Neuronal stem cell (in vitro differentiated cells): ENCODE data around the gene NUDT6.

ENCODE experiments used
- DNase-seq: peaks from one replicate; pipeline ENCODE4 v3.0.0-alpha.2; 2013; ENCODE audit warnings: low spot score
- H2AFZ ChIP-seq: one replicate; pipeline ENCODE4 v1.6.1; 2013; ENCODE audit warnings: mild to moderate bottlenecking, low read length, inconsistent platforms
- H2AK5ac ChIP-seq: 2 replicates; pipeline ENCODE4 v1.6.1; 2013; ENCODE audit warnings: low read depth, mild to moderate bottlenecking, inconsistent platforms, low read length, moderate library complexity, mixed read lengths
- H2BK120ac ChIP-seq: 2 replicates; pipeline ENCODE4 v1.6.1; 2013; ENCODE audit warnings: low read depth, mild to moderate bottlenecking, inconsistent platforms, low read length, moderate library complexity, mixed read lengths
- H2BK12ac ChIP-seq: one replicate; pipeline ENCODE4 v1.6.1; 2013; ENCODE audit warnings: low read length, inconsistent platforms
- H2BK15ac ChIP-seq: 2 replicates; pipeline ENCODE4 v1.6.1; 2013; ENCODE audit warnings: mild to moderate bottlenecking, low read length, inconsistent platforms, mixed read lengths
- H2BK5ac ChIP-seq: one replicate; pipeline ENCODE4 v1.6.1; 2013; ENCODE audit warnings: inconsistent platforms, mild to moderate bottlenecking, low read length, moderate library complexity
- H3K14ac ChIP-seq: one replicate; pipeline ENCODE4 v1.6.1; 2013; ENCODE audit warnings: low read length, inconsistent platforms
- H3K18ac ChIP-seq: 2 replicates; pipeline ENCODE4 v1.6.1; 2013; ENCODE audit warnings: low read length, inconsistent platforms
- H3K23ac ChIP-seq: 2 replicates; pipeline ENCODE4 v1.6.1; 2013; ENCODE audit warnings: low read depth, mild to moderate bottlenecking, mixed read lengths, low read length, inconsistent platforms; ENCODE audit not compliant: poor library complexity
- H3K27ac ChIP-seq: replicated peaks from 3 replicates; pipeline ENCODE4 v1.5.1; 2013; ENCODE audit warnings: low read length, inconsistent platforms
- H3K27me3 ChIP-seq, 3 experiments: 2 replicates each; pipeline ENCODE4 v1.6.1; 2013; ENCODE audit warnings: low read length in 3 of 3, mild to moderate bottlenecking in 2 of 3, inconsistent platforms in 1 of 3, low read depth in 1 of 3, mixed read lengths in 1 of 3, moderate library complexity in 1 of 3; ENCODE audit not compliant: control insufficient read depth in 3 of 3, insufficient read depth in 3 of 3
- H3K36me3 ChIP-seq, 2 donors: replicated peaks in 1 of 2; 2 replicates each; pipeline ENCODE4 v1.6.1; 2013; ENCODE audit warnings: low read length in 2 of 2; ENCODE audit not compliant: control insufficient read depth in 2 of 2, insufficient read depth in 2 of 2
- H3K4ac ChIP-seq: 2 replicates; pipeline ENCODE4 v1.6.1; 2013; ENCODE audit warnings: inconsistent platforms, mild to moderate bottlenecking, low read length, moderate library complexity
- H3K4me1 ChIP-seq, 2 donors: 1 replicate in 1 of 2; 2 replicates in 1 of 2; pipeline ENCODE4 v1.6.1; 2013; ENCODE audit warnings: low read length in 2 of 2, low read depth in 1 of 2; ENCODE audit not compliant: control insufficient read depth in 2 of 2, insufficient read depth in 1 of 2
- H3K4me2 ChIP-seq: one replicate; pipeline ENCODE4 v1.6.1; 2013; ENCODE audit warnings: mild to moderate bottlenecking, low read length, inconsistent platforms; ENCODE audit not compliant: insufficient read depth, poor library complexity, severe bottlenecking
- H3K4me3 ChIP-seq, 2 donors: 2 replicates each; pipeline ENCODE4 v1.5.1; 2013; ENCODE audit warnings: low read length in 2 of 2, mild to moderate bottlenecking in 2 of 2, inconsistent platforms in 1 of 2, moderate library complexity in 1 of 2
- H3K79me1 ChIP-seq: one replicate; pipeline ENCODE4 v1.6.1; 2013; ENCODE audit warnings: low read depth, mild to moderate bottlenecking, inconsistent platforms, low read length, moderate library complexity
- H3K9ac ChIP-seq: one replicate; pipeline ENCODE4 v1.6.1; 2013; ENCODE audit warnings: mild to moderate bottlenecking, low read depth, low read length, inconsistent platforms; ENCODE audit not compliant: poor library complexity
- H3K9me3 ChIP-seq, 2 donors: replicated peaks in 1 of 2; 2 replicates each; pipeline versions ENCODE3 to v1.6.1; 2013; ENCODE audit warnings: low read length in 2 of 2, mild to moderate bottlenecking in 2 of 2, inconsistent platforms in 1 of 2, low read depth in 1 of 2, mixed read lengths in 1 of 2, moderate library complexity in 1 of 2; ENCODE audit not compliant: control insufficient read depth in 2 of 2, insufficient read depth in 1 of 2
- H4K8ac ChIP-seq: one replicate; pipeline ENCODE4 v1.6.1; 2013; ENCODE audit warnings: low read depth, mild to moderate bottlenecking, inconsistent platforms, low read length, moderate library complexity
- H4K91ac ChIP-seq: one replicate; pipeline ENCODE4 v1.6.1; 2013; ENCODE audit warnings: low read length, low read depth, mild to moderate bottlenecking, inconsistent platforms; ENCODE audit not compliant: poor library complexity
- WGBS, 2 donors: extraction: QIAGEN DNeasy Blood & Tissue Kit; methylation state at CpG; one replicate each; pipeline ENCODE4 v1.1.7; 2013; ENCODE audit warnings: missing lambda C conversion rate in 2 of 2, mixed read lengths in 1 of 2; ENCODE audit not compliant: insufficient read length in 2 of 2, insufficient replicate concordance in 1 of 2; ENCODE audit errors: extremely low coverage in 2 of 2; 5-methylcytosine and 5-hydroxymethylcytosine counted together

The NUDT6 gene

DNA sequence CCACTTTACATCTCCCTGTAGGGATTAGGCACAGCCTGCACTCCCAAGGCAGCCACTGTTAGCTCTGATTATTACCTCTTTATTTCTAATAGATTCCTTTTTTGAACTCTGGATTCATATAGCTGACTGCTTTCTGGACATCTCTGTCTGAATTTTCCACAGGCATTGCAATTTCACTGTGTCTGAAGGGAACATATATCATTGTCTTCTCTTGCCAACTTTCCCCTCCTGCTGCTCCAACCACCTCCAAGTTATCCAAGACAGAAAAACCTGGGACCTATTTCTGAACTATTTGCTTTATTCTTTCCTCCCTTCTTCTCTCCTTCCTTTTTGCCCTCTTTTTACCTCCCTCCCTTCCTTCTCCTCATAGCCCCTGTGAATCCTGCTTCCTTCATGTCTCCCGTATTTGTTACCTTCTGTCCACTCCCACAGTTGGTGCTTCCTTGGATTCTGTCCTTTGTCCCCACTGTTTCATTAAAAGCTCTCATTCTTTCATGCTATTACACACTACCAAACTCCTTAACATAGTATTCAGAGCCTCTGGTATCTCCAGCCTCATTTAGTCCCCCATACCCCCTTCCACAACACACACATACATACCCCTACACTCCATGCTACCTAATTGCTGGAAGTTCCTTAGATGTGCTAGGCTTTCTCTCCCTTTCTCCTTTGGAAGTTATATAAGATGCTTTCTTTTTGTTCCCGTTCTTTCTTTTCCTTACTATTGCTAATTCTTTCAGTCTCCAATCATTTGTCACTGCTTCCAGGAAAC is 61.0 kb downstream of the NUDT6 start:
- no peak overlapping the region for H2AK5ac ChIP-seq
- H3K4me1 ChIP-seq: peaks cover 0 to 5% of the 10 kb centered on the region in 2 donors
- no peak overlapping the region for H3K4me3 ChIP-seq
- DNase-seq: no peak
- H3K27me3 ChIP-seq: no peaks in the 10 kb centered on the region
- no peak overlapping the region for H2BK12ac ChIP-seq
- no peak overlapping the region for H2BK5ac ChIP-seq
- no peak overlapping the region for H3K14ac ChIP-seq
- H2AFZ ChIP-seq: no peak overlapping the region
- no peak overlapping the region for H2BK120ac ChIP-seq
- no peaks in the 10 kb centered on the region for H3K36me3 ChIP-seq
- no peak overlapping the region for H3K4me2 ChIP-seq
- no peak overlapping the region for H3K27ac ChIP-seq
- H3K79me1 ChIP-seq: no peaks in the 10 kb centered on the region
- no peak overlapping the region for H2BK15ac ChIP-seq
- no peak overlapping the region for H3K18ac ChIP-seq
- no peak overlapping the region for H4K8ac ChIP-seq
- no peak overlapping the region for H3K4ac ChIP-seq
- WGBS, 2 donors: no CpG with 5 or more reads among the region's 2 CpGs
- no peaks in the 10 kb centered on the region for H3K9me3 ChIP-seq
- H3K9ac ChIP-seq: no peak overlapping the region
- no peak overlapping the region for H4K91ac ChIP-seq
- no peak overlapping the region for H3K23ac ChIP-seq

DNA sequence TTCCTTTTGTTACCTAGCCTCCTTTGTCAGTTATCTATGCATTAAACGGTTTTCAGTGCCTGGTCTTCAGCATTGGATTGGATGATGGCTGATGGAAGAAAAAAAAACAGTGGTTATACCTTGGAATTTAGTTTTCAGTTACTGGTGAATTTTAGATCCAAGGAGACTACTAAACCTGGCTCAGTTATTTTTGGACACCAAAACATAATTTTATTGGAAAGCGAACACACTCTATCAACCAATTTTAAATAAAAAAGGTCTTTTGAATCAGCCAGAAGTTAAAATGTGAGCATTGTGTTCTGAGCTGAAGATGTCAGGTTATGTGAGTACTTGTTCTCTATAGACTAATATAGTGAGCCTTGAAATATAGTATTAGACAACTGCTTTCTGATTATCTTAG is 63.7 kb downstream of the NUDT6 start:
- no peak overlapping the region for H3K23ac ChIP-seq
- no peak overlapping the region for H3K9ac ChIP-seq
- H2BK5ac ChIP-seq: no peak overlapping the region
- H4K8ac ChIP-seq: no peak overlapping the region
- no peak overlapping the region for H3K27ac ChIP-seq
- no peaks in the 10 kb centered on the region for H3K27me3 ChIP-seq
- no peaks in the 10 kb centered on the region for H3K9me3 ChIP-seq
- no peak overlapping the region for H3K14ac ChIP-seq
- H3K18ac ChIP-seq: no peak overlapping the region
- no peak overlapping the region for H2BK120ac ChIP-seq
- no CpG with 5 or more reads among the region's 2 CpGs for whole genome bisulfite sequencing, 2 donors
- no peak overlapping the region for H2AK5ac ChIP-seq
- H3K79me1 ChIP-seq: no peaks in the 10 kb centered on the region
- no peak overlapping the region for H2BK15ac ChIP-seq
- no peak overlapping the region for H3K4ac ChIP-seq
- no peak overlapping the region for H2AFZ ChIP-seq
- H3K4me2 ChIP-seq: no peak overlapping the region
- H3K36me3 ChIP-seq: no peaks in the 10 kb centered on the region
- no peak for DNase-seq
- H3K4me1 ChIP-seq: peaks cover 0 to 12% of the 10 kb centered on the region in 2 donors
- no peak overlapping the region for H4K91ac ChIP-seq
- no peak overlapping the region for H3K4me3 ChIP-seq
- H2BK12ac ChIP-seq: no peak overlapping the region

DNA sequence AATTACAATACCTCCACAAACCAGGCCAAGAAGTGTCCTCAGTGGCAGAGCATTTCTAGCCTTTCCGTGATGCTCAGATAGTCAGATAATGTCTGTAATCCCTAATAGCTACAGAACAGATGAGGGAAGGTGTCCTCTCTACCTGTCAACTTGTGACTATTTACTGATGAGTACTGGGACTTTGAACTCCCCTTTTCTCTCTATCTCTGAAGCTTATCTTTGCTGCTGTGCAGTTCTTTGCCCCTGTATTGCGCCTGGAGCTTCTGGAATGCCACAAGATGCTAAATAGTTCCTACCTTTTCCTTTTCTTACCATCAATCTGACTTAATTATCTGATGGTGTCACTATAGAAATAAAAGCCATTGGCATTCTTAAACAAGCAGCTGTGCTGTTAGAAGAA is 65.2 kb downstream of the NUDT6 start:
- Histone ChIP-seq H2AK5ac (no peak overlapping the region), H3K9ac (no peak overlapping the region), H3K4ac (no peak overlapping the region), H3K4me1 (peaks cover 0 to 12% of the 10 kb centered on the region in 2 donors), H3K27ac (no peak overlapping the region), H3K14ac (no peak overlapping the region), H2BK15ac (no peak overlapping the region), H3K4me2 (no peak overlapping the region), H3K23ac (no peak overlapping the region), H3K4me3 (no peak overlapping the region), H3K79me1 (no peaks in the 10 kb centered on the region), H3K9me3 (no peaks in the 10 kb centered on the region), H2AFZ (no peak overlapping the region), H4K91ac (no peak overlapping the region), H2BK120ac (no peak overlapping the region), H3K36me3 (no peaks in the 10 kb centered on the region), H4K8ac (no peak overlapping the region), H2BK12ac (no peak overlapping the region), H2BK5ac (no peak overlapping the region), H3K27me3 (no peaks in the 10 kb centered on the region), H3K18ac (no peak overlapping the region)
- no CpG with 5 or more reads among the region's 2 CpGs for WGBS, 2 donors
- no peak for DNase-seq

DNA sequence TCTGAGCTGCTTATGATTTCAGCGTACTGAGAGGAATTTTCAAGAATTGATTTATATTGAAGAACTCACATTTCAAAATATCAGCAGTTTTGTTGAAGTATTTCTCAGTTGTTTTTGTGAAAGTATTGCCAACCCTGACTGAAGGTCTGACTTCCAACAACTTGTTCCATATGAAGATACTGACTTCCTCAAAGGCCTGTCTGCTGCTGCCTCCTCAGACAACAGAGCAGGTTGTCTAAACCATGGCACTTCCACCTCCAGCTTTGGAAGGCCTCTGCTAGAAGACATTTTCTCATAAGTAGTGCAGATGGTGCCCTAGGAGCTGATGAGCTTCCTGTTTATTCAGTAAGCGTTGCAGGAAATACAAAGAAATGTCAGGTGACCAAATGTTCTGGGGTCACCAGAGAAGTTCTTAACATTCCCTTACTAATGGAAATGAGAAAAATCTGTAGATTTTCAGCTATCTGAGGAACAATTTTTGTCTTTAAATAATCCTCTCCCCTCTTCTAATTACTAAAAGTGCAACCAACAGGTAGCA is 67.0 kb downstream of the NUDT6 start:
- H3K23ac ChIP-seq: no peak overlapping the region
- no peak for DNase-seq
- no peaks in the 10 kb centered on the region for H3K9me3 ChIP-seq
- no CpG with 5 or more reads among the region's 2 CpGs for whole genome bisulfite sequencing, 2 donors
- no peak overlapping the region for H2BK5ac ChIP-seq
- no peaks in the 10 kb centered on the region for H3K36me3 ChIP-seq
- no peak overlapping the region for H4K91ac ChIP-seq
- H3K4me2 ChIP-seq: no peak overlapping the region
- no peak overlapping the region for H2BK15ac ChIP-seq
- H3K9ac ChIP-seq: no peak overlapping the region
- no peaks in the 10 kb centered on the region for H3K79me1 ChIP-seq
- no peak overlapping the region for H2AFZ ChIP-seq
- no peak overlapping the region for H2AK5ac ChIP-seq
- H3K27me3 ChIP-seq: no peaks in the 10 kb centered on the region
- peaks cover 0 to 9% of the 10 kb centered on the region in 2 donors for H3K4me1 ChIP-seq
- H3K27ac ChIP-seq: no peak overlapping the region
- H4K8ac ChIP-seq: no peak overlapping the region
- H2BK12ac ChIP-seq: no peak overlapping the region
- no peak overlapping the region for H3K4ac ChIP-seq
- no peak overlapping the region for H3K4me3 ChIP-seq
- H2BK120ac ChIP-seq: no peak overlapping the region
- H3K14ac ChIP-seq: no peak overlapping the region
- no peak overlapping the region for H3K18ac ChIP-seq
